Ovary (tissue), 3 donors: ENCODE results near the gene YTHDC2.

ENCODE experiments used
- EP300 ChIP-seq: sonication (generic); formaldehyde crosslinking; IDR thresholded peaks from one replicate; pipeline ENCODE4 v1.6.1; 2017; ENCODE audit warnings: antibody characterized with exemption
- POLR2A ChIP-seq: fragments of 450-650 bp; IDR thresholded peaks from one replicate; pipeline ENCODE4 v1.6.1; 2017; ENCODE audit warnings: antibody characterized with exemption, mild to moderate bottlenecking, moderate library complexity
- TF ChIP-seq, protein P1 (sequence below), 3 donors: fragments of 450-650 bp in 2 of 3; fragments of 200-600 bp in 1 of 3; IDR thresholded peaks; one replicate each; pipeline versions ENCODE4 v1.5.1 to v1.8.0; 2016 to 2022; ENCODE audit warnings: antibody characterized with exemption in 3 of 3, mild to moderate bottlenecking in 1 of 3
- donor health status: DM: no; HTN: no; CAD: no.

DNA sequence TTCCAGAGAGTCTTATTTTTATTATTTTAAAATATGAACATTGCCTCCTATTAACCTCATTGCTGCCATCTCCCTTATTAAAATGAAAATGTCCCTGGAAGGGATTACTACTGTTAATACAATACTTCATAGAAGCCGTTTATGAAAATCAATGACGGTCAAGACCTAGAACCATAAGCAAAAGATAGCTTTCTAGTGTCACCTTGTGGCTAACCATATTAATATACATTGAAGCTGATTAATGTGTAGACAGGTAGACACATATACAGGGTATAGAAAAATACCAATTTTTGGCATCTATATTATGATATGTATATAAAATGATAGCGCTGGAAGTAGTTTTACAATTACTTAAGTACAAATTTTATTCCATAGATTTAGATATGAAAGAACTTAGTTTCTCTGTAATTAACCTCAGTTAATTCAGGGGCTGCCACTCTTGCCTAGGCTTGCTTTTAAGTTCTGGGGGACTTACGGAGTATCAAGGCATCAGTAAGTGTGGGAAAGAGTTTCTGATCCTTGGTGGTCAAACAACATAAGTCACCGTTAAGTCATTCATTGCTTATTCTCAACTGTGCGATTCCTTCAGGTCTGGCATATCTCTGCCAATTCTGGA lies 2.5 kb upstream of the YTHDC2 start:
- no peak for TF ChIP-seq EP300
- TF ChIP-seq, protein P1, sequence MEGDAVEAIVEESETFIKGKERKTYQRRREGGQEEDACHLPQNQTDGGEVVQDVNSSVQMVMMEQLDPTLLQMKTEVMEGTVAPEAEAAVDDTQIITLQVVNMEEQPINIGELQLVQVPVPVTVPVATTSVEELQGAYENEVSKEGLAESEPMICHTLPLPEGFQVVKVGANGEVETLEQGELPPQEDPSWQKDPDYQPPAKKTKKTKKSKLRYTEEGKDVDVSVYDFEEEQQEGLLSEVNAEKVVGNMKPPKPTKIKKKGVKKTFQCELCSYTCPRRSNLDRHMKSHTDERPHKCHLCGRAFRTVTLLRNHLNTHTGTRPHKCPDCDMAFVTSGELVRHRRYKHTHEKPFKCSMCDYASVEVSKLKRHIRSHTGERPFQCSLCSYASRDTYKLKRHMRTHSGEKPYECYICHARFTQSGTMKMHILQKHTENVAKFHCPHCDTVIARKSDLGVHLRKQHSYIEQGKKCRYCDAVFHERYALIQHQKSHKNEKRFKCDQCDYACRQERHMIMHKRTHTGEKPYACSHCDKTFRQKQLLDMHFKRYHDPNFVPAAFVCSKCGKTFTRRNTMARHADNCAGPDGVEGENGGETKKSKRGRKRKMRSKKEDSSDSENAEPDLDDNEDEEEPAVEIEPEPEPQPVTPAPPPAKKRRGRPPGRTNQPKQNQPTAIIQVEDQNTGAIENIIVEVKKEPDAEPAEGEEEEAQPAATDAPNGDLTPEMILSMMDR (IDR thresholded peaks at IDR 0.05) = no peak
- TF ChIP-seq POLR2A = no peak
